HG03565 (cell line): ENCODE measurements around the gene BDKRB2.

Source experiments
- ATAC-seq: cut with Tn5 transposase; IDR thresholded peaks from one replicate; pipeline ENCODE4 v1.9.1; 2021; ENCODE audit warnings: mild to moderate bottlenecking, moderate library complexity; ENCODE audit not compliant: unreplicated experiment

Gene BDKRB2

DNA sequence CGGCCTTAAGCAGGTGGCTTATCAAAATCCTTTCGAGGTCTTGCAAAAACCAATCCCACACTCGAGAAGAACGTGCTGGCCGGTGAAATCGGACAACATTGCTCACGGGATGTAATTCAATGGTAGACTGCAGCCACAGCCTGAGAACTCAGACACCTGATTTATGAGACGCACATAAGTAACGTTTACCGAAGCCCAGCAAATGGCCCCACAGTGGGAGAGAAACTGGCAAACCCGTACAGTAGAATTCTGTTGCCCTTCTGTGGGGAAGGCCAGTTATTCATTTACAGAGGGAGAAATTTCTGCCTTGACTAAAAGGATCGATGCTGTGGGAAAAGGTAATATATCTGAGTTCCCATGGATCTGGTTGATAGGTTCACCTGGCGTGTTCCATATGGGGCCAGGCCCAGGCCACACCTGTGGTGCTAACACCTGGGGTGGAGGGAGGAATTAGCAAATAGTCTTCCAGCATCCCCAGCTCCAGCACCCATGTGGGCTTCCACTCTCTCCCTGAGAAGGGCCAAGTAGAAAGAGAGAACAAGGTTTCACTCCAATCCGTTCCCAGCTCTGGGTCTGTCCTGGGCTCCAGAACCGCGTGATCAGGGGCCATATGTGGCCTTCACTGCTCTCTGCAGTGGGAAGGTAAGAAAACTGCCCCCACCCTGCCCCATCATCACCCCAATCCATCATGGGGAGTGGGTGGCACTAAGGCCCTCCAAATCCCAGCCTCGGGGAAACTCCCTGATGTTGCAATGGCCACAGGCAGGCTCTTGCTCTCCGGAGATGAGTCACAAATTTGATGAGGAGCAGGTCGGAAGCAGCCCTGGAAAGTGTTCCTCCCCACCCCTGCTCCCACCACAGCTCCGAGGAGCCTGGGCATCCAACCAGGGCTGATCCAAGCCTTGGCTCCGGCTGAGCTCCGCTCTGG lies 64.1 kb downstream of the BDKRB2 start:
- no peak for ATAC-seq

DNA sequence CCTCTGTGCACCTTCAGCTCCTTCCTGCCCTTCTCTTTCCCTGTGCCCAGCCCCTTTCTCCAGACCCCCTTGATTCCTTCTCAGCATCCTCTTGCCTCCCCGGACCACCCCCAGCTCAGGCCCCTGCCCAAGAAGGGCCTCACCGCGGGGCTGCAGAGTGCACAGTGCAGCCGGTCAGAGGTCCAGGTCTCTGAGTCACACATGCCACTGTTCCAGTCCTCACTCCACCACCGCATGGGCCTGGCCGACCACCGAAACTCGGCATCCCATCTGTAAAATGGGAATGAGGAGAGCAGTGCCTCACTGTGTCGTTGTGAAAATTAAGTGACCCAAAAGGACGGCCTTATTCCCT lies 64.7 kb downstream of the BDKRB2 start:
- no peak for ATAC-seq

DNA sequence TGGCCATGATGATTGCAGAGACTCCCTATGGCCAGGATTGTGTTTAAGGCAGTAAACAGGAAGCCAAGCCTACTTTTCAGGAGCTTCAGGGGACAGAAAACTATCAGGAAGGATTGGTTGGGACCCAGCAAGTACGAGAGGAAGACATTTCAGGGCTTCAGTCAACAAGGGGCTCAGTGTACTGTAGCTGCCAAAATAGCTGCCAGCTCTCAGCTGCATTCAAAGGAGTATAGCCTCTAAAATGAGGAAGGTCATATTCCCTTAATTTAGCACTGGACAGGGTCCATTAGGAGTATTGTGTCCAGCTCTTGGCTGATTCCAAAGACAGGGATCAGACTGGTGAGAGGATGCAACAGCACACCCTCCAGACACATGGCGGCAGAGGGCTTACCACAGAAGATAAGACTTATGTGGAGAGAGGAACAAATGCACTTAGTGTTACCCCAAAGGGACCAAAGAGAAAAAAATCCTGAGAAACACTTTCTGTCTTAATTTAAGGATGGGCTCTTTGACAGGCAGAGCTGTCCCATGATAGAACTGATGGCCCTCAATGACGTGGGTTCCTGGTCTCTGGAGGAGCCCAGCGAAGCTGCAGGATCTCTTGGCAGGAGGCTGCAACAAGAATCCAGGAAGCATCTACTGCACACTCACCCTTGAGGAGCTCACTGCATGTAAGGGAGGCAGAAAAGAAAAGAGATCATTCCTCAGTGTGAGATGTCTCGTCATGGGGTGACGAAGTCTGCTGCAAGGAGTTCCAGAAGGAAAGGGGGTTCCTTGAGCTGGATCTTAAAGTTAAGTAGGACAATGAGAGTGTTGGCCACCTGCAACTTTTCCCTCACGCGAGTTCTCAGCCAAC lies 66.2 kb downstream of the BDKRB2 start:
- ATAC-seq = no peak

DNA sequence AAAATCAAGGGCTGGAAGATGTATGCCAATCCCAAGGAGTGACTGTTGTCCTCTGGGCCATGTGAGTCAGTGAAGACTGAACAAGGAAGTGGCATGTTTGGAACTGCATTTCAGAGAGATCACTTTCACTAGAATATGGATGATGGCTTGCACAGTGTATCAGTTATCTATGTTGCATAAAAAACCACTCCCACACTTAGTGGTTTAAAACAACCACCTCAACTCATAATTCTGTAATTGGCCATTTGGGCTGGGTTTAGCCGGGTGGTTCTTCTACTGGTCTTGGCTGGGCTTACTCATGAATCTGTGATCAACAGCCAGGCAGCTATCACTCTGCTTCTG lies 66.8 kb downstream of the BDKRB2 start:
- no peak for ATAC-seq

DNA sequence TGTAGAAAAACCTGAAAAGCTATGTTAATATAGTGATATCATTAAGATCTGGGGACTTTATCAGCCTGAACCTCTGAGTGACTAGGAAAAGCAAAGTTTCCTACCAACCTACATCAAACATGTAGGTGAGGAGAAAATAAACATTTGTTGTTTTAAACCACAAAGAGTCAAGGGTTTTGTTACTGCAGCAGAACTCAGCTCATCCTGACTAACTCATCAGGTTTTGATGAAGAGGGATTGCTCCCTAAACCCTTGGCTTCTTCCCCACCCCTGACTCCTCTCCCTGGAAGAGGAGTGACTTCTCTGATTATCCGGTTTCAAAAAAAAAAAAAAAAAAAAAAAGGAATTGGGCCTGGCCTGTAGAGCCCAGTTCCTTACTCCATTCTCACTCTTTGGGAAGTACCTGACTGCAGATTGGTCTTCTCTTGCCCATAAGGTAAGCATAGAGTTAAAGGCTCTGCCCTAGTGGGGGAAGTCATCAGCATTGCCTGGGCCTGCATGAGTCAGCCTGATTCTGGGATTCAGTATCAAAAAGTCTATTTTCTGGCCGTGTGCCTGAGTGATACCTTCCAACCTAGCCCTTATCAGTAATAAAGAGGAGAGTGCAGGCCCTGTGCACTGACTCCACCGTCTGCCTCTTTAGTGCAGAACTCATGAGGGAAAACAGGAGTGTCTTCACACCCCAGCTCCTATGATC lies 68.3 kb downstream of the BDKRB2 start:
- ATAC-seq = no peak

DNA sequence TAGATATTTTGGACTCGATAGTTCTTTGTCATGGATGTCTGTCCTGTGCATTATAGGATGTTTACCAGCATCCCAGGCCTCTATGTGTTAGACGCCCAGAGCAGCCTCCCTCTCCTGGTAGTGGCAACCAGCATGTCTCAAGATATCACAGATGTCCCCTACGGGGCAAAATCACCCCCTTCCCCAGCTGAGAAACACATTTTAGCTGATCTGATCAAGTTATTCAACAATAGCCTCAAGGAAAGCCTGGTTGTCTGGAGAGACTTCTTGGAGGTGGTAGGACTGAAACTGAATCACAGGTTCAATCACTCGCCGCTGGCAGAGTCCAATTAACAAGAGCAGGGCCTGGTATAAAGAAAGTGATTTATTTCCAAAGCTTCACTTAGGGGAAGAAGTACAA lies 69.0 kb downstream of the BDKRB2 start:
- no peak for ATAC-seq

DNA sequence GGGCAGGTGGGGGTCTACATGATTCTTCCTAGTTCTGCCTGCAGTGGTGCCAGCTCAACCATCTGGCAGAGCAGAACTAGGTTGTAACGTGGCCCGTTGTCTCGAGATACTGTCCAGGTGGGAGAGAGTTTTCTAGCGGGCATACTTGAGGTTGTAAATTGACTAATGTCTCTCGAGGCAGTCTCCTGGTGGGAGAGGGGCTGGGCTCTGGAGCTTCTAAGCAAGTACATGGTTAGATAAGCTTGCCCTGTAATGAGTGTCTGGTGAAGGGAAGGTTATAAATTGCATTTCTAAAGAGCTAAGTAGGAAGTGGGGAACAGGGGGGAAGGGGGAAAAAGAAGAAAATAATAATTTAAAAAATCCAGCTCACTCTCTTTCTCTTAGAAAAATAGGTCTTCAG lies 69.5 kb downstream of the BDKRB2 start:
- ATAC-seq = no peak

DNA sequence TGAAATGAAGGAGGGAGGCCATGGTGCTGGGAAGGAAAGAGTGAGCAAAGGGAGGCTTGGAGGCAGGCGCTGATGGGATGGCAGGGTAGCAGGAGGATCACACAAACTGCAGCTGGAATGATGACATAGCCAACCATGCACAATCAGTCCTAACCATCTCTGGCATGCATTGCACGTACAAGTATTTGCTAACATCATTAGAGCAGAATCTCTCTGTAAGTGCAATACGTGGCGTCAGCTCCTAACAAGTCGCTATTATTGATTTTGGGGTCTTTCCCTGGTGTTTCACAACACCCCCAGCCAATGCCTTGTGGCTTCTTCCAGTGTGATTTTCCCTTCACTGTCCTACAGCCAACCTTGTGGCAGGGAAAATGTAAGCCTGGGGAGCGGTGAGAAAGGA lies 69.9 kb downstream of the BDKRB2 start:
- ATAC-seq = no peak

DNA sequence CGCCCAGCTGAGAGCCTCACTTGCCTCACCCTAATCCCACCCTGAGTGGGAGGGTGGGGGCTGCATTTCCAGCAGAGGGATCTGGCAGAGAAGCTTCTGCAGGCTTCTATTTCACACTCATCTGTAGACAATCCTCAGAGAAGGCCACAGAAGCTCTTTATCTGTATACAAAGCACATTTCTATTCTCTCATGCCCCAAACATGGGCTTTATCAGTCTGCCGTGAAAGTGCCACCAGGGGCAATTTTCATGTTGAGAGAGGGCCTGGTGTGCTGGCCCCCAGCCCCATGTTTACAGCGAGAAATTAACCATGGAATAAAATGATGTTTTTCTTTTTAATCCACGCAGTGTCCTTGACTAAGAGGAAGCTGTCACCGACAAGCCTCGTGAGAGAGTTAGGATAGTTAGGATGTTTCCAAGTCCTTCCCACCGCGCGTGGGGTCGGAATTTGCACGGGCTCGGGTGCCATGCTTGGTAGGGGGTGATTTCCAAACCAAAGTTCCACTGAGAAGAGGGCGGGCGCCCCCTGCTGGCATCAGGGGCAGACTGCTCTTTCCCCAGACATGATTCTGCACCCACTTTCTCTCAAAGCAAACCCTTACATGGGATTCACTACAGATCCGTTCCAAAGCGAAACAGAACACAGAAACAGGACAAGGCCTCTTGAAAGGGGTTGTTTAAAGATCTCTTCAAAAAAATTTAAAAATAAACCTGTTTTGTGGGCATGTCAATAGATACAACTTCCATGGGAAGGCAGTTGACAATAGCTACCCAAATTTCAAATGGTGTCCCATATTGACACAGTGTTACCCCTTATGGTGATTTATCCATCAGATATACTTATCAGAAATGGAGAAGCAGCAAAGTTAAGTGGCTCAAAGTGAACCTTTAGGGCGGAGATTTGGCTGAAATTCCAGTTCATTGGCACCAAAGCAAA lies 70.8 kb downstream of the BDKRB2 start:
- no peak for ATAC-seq

DNA sequence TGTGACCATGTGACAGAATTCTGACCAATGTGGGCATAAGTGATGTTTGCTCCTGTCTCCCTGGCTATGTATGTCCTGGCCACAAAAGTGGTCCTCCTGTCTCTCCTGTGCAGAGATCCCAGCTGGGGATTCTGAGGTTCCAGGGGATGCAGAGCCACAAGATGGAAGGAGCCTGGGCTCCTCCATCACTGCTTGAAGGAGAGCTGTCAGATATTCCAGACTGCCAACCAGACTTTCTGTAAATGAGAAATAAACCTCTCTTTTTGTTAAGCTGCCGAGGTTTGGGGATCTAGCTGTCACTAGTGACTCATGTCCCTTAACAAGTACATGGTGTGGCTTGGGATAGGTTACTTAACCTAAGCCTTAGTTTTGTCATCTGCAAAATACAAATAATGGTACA lies 73.3 kb downstream of the BDKRB2 start:
- no peak for ATAC-seq

DNA sequence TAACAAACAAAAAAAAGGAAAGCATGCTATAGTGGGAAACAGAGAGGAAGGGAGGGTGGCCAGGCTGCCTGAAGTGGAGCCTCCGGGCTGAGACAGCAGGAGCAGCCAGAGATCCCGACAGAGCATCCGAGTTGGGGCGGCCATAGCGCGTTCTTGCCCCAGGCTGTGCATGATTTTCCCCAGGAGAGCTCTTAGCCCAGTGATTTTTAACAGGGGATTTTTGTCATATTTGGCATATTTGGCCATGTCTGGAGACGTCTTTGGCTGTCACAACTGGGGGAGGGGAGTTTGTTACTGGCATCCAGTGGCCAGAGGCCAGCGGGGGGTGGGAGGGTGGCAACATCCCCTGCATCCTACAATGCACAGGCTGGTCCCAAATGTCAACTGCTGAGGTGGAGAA lies 74.9 kb downstream of the BDKRB2 start:
- no peak for ATAC-seq

DNA sequence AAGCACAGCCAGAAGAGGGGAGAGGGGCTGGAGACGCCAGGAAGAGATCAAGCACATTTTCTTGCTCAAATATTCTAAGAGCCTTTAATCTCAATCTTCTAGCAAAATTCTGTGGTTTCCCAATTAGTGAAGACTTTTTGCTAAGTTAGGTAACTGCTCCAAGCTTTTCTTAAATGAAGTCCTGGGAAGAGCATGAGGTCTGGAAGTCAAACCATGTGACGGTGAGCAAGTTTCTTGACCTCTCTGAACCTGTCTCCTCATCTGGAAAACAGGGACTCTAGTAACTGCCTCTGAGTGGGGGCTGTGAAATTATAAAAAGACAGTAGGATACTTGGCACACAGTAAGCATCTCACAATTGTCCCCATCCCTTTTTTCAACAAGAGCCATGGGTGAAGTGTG lies 75.5 kb downstream of the BDKRB2 start:
- ATAC-seq = no peak

DNA sequence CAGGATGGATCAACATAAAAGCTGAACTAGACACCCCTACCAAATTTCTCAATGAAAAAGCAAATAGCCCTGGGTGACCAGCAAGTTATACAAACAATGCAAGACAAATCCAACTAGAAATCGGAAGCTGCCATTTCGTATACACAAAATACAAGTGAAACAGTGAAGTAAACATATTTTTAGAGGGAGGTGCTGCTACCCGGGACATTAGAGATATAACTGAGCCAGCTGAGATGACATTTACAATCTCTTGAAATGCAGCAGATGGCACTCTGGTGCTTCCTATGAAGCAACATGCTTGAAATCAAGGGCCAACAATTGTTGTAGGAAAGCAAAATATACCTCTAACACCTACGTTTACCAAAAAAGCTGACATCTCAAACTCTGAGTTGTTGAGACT lies 76.8 kb downstream of the BDKRB2 start:
- ATAC-seq = no peak

DNA sequence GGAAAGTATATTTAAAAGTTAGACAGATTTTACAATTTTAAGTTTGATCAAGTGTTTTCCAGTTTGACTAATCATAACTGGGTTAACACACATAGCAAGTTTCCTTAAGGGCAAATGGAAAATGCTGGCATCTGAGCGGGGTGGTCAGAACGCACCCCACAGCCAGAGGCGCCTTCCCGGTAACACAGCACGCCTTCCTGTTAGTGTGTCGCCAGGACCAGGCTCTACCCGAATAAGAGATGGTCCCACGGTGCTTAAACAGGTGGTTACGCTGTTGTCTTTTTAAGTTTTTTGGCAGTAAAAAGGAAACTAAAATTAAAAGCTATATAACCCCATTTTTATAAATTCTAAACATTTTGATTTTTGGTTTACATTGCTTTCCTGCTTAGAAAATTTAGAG lies 79.4 kb downstream of the BDKRB2 start:
- no peak for ATAC-seq

DNA sequence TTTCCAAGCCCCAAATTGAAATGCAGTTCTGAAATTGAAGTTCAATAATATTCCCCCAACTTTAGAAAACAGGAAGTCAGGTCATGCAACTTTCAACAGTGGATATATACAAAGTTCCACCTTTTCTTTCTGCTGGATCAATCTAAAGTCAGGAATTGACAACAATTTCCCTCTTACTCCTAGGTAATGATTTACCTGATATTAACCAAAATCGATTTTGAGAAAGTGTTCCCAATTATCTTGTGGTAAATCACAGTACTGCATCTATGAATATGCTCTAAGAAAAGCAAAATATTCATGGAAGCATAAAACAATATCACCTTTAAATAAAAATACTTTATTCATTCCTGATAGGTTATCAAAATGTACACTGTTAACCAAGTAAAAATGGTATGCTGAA lies 79.8 kb downstream of the BDKRB2 start:
- no peak for ATAC-seq

DNA sequence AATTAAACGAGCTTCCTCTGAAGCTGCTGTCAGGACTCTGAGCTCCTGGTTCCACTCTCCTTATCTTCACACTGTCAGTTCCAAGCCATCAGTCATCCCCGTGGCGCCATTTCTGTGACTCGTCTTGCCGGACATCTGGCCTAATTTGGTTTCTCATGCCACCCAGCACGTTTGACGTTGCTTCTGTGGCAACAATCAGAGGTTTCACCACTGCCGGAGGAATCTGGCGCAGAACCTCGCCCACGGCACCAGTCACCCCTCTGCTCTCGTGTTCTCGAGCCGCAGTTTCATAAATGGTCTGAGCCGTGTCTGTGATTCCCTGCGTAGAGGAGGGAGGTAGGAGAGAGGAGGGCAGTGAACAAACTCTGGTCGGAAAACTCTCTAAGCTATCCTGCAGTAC lies 81.0 kb downstream of the BDKRB2 start:
- no peak for ATAC-seq

DNA sequence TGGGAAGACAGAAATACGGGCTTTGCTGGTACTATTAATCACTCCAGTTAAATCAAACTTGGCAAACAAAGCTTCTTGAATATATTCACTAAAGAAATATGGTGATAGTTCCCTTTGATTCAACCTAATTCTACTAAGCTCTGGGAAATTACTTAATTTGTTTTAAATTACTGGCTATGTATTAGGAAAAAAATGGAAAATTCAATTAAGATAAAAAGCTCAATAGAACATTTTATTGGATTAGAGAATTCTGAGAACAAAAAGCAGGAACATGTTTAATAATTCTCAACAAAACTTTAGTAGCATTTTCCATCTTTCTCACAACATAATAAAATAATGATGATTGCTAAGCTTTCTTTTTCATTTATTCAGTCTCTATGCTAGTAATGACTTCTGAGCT lies 81.6 kb downstream of the BDKRB2 start:
- no peak for ATAC-seq

DNA sequence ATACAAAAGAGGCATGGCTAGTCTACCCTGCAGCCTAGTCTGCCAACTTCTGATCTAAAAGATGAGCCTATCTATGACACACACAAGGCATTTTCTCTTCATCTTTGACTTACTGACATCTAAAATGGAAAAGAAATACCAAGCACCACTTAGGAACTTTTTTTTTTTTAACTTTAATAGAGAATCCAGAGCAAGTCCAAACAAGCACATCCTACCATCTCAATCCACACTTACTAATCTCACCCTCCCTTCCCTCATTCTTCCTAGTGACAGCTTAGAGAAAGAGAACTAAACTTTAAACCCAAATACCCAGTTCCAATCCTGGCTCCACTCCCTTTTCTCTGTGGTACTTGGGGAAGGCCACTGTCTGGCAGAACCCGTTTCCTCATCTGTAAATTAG lies 83.2 kb downstream of the BDKRB2 start:
- no peak for ATAC-seq
